ENCODE measurements around the gene POM121L2.

Gene POM121L2

GRCh38 chr6:27312146-27312949, at the start of gene POM121L2:
POM121L2 (minus strand) TSS chr6:27312273; CDS start chr6:27312170, 103 bp downstream.
- DNase-seq, result peak; percentile 50

- DNase-seq, result no peak
These were observed 47.2 kb upstream of the POM121L2 start for GRCh38 chr6:27359231-27359630.

- no peak for DNase-seq
These were observed 46.7 kb upstream of the POM121L2 start for GRCh38 chr6:27358786-27359185.

- DNase-seq, result no peak
These were observed 40.8 kb upstream of the POM121L2 start for GRCh38 chr6:27352850-27353249.

- no peak for DNase-seq
These were observed 22.1 kb upstream of the POM121L2 start for GRCh38 chr6:27334141-27334540.

GRCh38 chr6:27333642-27334040, 21.6 kb upstream of the POM121L2 start:
- no peak for DNase-seq

- peak; percentile 48 for DNase-seq
These were observed 20.9 kb upstream of the POM121L2 start for GRCh38 chr6:27332692-27333641.

- DNase-seq, result no peak
These were observed 15.1 kb upstream of the POM121L2 start for GRCh38 chr6:27327023-27327738.

GRCh38 chr6:27321901-27322300, 9.8 kb upstream of the POM121L2 start:
- DNase-seq, result no peak

GRCh38 chr6:27321370-27321769, 9.3 kb upstream of the POM121L2 start:
- DNase-seq, result no peak

- no peak for DNase-seq
These were observed 6.9 kb upstream of the POM121L2 start for GRCh38 chr6:27318973-27319372.

- DNase-seq, result no peak
These were observed 2.0 kb upstream of the POM121L2 start for GRCh38 chr6:27314046-27314445.

GRCh38 chr6:27312950-27313271, 838 bp upstream of the POM121L2 start:
- no peak for DNase-seq

GRCh38 chr6:27311806-27312145, 297 bp downstream of the POM121L2 start:
- no peak for DNase-seq

GRCh38 chr6:27303613-27304272, 8.3 kb downstream of the POM121L2 start:
- no peak for DNase-seq

- DNase-seq, result no peak
These were observed 14.0 kb downstream of the POM121L2 start for GRCh38 chr6:27297857-27298730.

GRCh38 chr6:27297484-27297856, 14.6 kb downstream of the POM121L2 start:
- DNase-seq, result no peak

GRCh38 chr6:27296106-27296783, 15.8 kb downstream of the POM121L2 start:
- DNase-seq, result no peak

GRCh38 chr6:27295301-27296079, 16.6 kb downstream of the POM121L2 start:
- no peak for DNase-seq

- no peak for DNase-seq
These were observed 17.7 kb downstream of the POM121L2 start for GRCh38 chr6:27294409-27294808.

Data from CD4-positive, alpha-beta T cell treated with Interferon gamma for 1 hour (primary cell).